ENCODE results near the gene SLC49A4. TPM values are rescaled to one million over a fixed set of nuclear protein-coding genes. Genes with fewer than 3 reads are reported as not detected.

Gene SLC49A4
- total RNA-seq, 4 donors from 2014 or later, result 9.7 to 26.9 (median 19.4) TPM

DNA sequence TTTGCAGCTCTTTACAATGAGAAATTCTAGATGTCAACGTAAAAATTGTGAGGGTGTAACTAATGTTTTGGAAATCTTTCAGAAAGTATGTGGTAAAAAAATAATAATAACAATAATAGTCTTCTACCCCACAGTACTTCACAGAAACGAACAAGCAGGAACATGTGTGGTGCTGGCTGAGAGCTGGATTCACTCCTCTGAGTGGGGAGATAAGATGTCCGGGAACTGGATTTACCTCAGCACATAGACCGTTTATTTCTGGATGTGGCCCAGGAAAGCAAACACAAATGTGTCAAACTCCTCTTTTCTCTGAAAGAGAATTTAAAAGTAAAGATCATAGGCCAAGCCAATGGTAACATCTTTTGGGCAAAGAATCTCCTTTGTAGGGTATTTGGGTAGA is 103.4 kb downstream of the SLC49A4 start:
- Histone ChIP-seq H3K36me3 (no peaks in the 10 kb centered on the region), H3K4me3 (no peak overlapping the region), H3K27ac (no peak overlapping the region), H3K27me3 (no peaks in the 10 kb centered on the region), H3K4me1 (no peaks in the 10 kb centered on the region), H3K9me3 (no peaks in the 10 kb centered on the region)
- intact Hi-C loops (cut with DNase I; ENCODE audit: low total_unique reads), result no loop called here
- TF ChIP-seq POLR2A (IDR thresholded peaks at IDR 0.05), result no peak
- TF ChIP-seq, protein P1, sequence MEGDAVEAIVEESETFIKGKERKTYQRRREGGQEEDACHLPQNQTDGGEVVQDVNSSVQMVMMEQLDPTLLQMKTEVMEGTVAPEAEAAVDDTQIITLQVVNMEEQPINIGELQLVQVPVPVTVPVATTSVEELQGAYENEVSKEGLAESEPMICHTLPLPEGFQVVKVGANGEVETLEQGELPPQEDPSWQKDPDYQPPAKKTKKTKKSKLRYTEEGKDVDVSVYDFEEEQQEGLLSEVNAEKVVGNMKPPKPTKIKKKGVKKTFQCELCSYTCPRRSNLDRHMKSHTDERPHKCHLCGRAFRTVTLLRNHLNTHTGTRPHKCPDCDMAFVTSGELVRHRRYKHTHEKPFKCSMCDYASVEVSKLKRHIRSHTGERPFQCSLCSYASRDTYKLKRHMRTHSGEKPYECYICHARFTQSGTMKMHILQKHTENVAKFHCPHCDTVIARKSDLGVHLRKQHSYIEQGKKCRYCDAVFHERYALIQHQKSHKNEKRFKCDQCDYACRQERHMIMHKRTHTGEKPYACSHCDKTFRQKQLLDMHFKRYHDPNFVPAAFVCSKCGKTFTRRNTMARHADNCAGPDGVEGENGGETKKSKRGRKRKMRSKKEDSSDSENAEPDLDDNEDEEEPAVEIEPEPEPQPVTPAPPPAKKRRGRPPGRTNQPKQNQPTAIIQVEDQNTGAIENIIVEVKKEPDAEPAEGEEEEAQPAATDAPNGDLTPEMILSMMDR (IDR thresholded peaks at IDR 0.05), result no peak
- DNase-seq, result no peak

DNA sequence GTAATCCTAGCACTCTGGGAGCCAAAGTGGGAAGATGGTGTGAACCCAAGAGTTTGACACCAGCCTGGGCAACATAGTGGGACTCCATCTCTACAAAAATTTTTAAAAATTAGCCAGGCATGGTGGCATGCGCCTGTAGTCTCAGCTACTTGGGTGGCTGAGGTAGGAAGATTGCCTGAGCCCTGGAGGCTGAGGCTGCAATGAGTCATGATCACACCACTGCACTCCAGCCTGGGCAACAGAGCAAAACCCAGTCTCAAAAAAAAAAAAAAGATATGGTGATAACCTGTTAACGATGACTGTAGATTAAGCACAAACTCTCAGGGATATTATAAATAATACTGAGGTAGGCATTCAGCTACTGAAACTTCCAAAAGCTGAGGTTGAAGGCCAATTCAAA is 107.5 kb downstream of the SLC49A4 start:
- Histone ChIP-seq H3K9me3 (no peaks in the 10 kb centered on the region), H3K4me1 (no peaks in the 10 kb centered on the region), H3K27me3 (no peaks in the 10 kb centered on the region), H3K27ac (no peak overlapping the region), H3K4me3 (no peak overlapping the region), H3K36me3 (no peaks in the 10 kb centered on the region)
- TF ChIP-seq POLR2A (IDR thresholded peaks at IDR 0.05), result no peak
- TF ChIP-seq, protein P1 (IDR thresholded peaks at IDR 0.05), result no peak
- intact Hi-C loops (cut with DNase I; ENCODE audit: low total_unique reads), result no loop called here
- no peak for DNase-seq

DNA sequence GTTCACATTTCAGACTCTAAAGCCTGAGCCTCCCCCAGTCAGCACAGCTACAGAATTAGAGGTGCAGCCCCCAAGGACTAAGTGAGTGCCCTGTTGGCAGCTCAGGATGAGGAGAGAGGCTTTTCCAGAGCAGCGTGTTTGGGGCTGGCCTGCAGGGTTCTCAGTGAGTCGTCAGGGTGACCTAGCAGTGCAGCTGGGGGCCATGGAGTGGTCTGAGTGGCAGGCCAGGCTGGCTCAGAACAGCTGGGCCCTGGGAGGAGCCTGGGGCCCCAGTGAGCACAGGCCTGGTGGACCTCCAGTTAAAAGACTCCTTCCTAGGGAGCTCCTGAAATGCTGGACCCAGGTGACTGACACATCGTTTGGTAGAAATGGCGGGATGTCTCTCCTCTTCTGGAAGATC is 108.3 kb downstream of the SLC49A4 start:
- no peak overlapping the region for H3K4me3 ChIP-seq
- no peak overlapping the region for H3K27ac ChIP-seq
- no peaks in the 10 kb centered on the region for H3K4me1 ChIP-seq
- no peaks in the 10 kb centered on the region for H3K27me3 ChIP-seq
- no peaks in the 10 kb centered on the region for H3K9me3 ChIP-seq
- TF ChIP-seq, protein P1 (IDR thresholded peaks at IDR 0.05), result no peak
- TF ChIP-seq POLR2A (IDR thresholded peaks at IDR 0.05), result no peak
- no peak for DNase-seq
- intact Hi-C loops (cut with DNase I; ENCODE audit: low total_unique reads), result no loop called here
- no peaks in the 10 kb centered on the region for H3K36me3 ChIP-seq

DNA sequence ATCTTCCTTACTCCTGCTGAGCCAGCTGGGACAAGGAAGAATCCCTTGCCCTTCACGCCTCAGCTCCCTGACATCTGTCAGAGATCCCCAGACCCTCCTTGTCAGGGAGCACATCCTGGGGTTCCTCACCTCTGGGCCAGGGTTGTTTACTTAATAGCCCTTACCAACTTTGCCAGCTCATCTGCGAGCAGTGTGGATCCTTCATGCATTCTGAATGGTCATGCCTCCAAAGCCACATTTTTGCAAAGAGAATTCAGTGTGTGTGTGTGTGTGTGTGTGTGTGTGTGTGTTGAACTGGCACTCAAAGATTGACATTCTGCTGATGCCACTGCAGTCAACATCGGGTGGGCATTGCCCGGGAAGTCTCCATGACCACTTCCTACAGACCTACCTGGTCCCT is 112.6 kb downstream of the SLC49A4 start:
- TF ChIP-seq POLR2A (IDR thresholded peaks at IDR 0.05), result no peak
- TF ChIP-seq, protein P1 (IDR thresholded peaks at IDR 0.05), result no peak
- Histone ChIP-seq H3K27ac (no peak overlapping the region), H3K4me3 (no peak overlapping the region), H3K27me3 (no peaks in the 10 kb centered on the region), H3K9me3 (no peaks in the 10 kb centered on the region), H3K36me3 (no peaks in the 10 kb centered on the region), H3K4me1 (no peaks in the 10 kb centered on the region)
- DNase-seq, result no peak
- intact Hi-C loops (cut with DNase I; ENCODE audit: low total_unique reads), result no loop called here

DNA sequence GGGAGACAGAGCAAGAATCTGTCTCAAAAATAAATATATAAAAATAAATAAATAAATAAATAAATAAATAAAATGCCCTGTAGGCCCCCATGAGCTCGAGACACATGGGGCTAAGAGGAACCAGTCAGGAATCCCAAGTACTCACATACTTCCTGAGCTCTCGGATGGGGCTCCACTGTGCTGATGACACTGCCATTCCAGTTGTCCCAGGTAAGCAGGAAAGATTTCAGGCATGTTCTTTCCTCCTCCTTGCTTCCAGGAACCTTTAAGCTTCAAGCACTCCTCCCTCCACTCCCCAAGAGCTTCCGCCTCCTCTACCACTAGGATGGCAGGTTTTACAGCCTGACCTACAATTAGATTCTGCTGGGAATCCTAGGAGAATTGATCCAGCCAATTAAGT is 113.4 kb downstream of the SLC49A4 start:
- Histone ChIP-seq H3K4me1 (no peaks in the 10 kb centered on the region), H3K4me3 (no peak overlapping the region), H3K27ac (no peak overlapping the region), H3K9me3 (no peaks in the 10 kb centered on the region), H3K27me3 (no peaks in the 10 kb centered on the region), H3K36me3 (no peaks in the 10 kb centered on the region)
- no peak for DNase-seq
- intact Hi-C loops (cut with DNase I; ENCODE audit: low total_unique reads), result no loop called here
- TF ChIP-seq POLR2A (IDR thresholded peaks at IDR 0.05), result no peak
- TF ChIP-seq, protein P1 (IDR thresholded peaks at IDR 0.05), result no peak
